ENCODE data around the gene TGFBR3L. TPM values are rescaled to one million over a fixed set of nuclear protein-coding genes. Genes with fewer than 3 reads are reported as not detected.
"Not testable (repeated sequence)": the region's sequence is repeated elsewhere in the genome, so short reads cannot be mapped to it uniquely, and the experiment has no call there.

Gene TGFBR3L
- total RNA-seq, 4 donors from 2014 or later: 1.5 to 3.7 (median 2.1) TPM; not detected in 1

DNA sequence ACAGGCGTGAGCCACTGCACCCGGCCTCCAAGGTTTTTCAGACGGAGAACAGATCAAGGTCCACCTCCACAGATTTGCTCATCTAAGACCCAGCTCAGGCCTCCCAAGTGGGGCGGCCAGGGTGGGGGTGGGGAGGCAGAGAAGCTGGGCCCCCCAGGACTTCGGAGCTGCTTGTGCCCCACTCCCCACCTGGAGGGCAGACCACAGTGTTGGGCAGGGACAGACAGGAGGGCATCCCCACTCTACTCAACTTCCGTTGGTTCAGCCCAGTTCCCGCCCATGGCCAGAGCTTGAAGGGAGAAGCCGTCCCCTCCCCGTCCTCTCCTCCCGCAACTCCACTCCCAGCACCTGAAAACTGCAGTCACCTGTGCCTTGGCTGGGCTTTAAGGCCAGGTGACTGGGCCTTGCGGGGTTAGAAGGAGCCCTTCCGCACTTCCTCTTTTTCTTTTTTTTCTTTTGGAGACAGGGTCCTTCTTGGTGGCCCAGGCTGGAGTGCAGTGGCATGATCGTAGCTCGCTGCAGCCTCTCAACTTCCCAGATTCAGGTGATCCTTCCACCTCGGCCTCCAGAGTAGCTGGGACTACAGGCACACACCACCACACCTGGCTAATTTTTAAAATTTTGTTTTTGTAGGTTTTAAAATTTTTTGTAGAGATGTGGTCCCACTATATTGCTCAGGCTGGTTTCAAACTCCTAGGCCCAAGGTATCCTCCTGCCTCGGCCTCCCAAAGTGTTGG, 27.1 kb upstream of the TGFBR3L start:
- DNase-seq (ENCODE audit: low spot score in 2 of 2): no peak
- TF ChIP-seq POLR2A (IDR thresholded peaks at IDR 0.05): no peak
- TF ChIP-seq, protein P1, sequence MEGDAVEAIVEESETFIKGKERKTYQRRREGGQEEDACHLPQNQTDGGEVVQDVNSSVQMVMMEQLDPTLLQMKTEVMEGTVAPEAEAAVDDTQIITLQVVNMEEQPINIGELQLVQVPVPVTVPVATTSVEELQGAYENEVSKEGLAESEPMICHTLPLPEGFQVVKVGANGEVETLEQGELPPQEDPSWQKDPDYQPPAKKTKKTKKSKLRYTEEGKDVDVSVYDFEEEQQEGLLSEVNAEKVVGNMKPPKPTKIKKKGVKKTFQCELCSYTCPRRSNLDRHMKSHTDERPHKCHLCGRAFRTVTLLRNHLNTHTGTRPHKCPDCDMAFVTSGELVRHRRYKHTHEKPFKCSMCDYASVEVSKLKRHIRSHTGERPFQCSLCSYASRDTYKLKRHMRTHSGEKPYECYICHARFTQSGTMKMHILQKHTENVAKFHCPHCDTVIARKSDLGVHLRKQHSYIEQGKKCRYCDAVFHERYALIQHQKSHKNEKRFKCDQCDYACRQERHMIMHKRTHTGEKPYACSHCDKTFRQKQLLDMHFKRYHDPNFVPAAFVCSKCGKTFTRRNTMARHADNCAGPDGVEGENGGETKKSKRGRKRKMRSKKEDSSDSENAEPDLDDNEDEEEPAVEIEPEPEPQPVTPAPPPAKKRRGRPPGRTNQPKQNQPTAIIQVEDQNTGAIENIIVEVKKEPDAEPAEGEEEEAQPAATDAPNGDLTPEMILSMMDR (IDR thresholded peaks at IDR 0.05): no peak
- 83 to 89% methylated on average over 16 of the region's 16 CpGs for WGBS, 2 donors
- intact Hi-C loops (cut with DNase I; ENCODE audit: low total_unique reads): no loop called here
- H3K4me3 ChIP-seq (ENCODE audit: low read depth, poor library complexity, severe bottlenecking): no peak overlapping the region

DNA sequence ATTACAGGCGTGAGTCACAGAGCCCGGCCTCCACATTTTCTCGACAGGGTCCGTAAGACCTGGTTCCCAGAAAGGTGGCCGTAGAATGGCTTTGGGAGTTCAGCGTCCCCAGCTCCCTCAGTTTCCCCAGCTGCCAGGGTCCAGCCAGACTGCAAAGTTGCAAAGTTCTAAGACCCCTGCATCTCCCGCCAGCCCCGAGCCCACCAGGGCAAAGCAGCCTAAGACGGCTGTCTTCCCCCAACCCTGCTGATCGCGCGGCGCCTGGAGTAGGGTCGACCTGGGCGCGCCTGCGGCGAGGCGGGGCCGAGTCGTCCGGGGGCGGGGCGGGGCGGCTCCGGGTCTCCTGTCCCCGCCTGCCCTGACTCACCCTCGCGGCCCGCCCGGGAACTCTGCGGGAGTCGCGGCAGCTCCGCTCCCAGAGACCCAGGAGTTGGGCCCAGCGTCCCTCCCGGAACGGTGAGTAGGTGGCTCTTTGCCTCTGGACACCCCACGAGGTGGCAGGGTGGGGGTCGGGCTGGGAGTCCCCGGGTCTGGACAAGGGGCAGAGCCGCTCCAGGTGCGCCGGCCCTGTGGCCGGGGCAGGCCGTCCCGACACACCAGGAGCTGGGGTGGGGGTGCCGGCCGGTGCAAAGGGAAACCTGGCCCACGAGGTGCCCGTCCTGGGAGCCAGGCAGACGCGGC, 26.3 kb upstream of the TGFBR3L start, which contains the start of gene LRRC8E:
Gene LRRC8E, plus strand, starts transcription at position 366 of the 681 bp plus-strand sequence. CDS start 7,094 bp downstream, outside the sequence.
- H3K4me3 ChIP-seq (ENCODE audit: low read depth, poor library complexity, severe bottlenecking): peak within 1 kb of the TSS; percentile 44
- TF ChIP-seq, protein P1 (IDR thresholded peaks at IDR 0.05): no peak
- no peak for TF ChIP-seq POLR2A (IDR thresholded peaks at IDR 0.05)
- 16% methylated on average over 13 to 21 of the region's 53 CpGs for WGBS, 2 donors
- intact Hi-C loops (cut with DNase I; ENCODE audit: low total_unique reads): no loop called here
- peak in 1 of 2 donors; percentile 91 for DNase-seq (ENCODE audit: low spot score in 2 of 2)

DNA sequence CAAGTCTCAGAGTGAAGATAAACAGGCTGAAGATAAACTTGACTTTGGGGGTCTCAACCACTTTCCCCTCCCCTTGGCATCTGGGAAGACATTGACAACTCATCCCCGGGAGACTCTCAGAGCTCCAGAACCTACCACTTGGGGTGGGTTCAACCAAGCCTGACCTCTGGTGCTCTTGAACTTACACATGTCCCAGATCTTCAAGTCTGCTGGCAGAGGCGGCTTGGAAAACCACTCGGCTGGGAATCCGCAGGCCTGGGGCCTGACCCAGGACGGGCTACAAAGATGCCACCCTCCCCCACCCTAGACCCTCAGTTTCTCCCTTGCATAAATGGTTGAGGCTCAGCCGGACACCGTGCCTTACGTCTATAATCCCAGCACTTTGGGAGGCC, 25.8 kb upstream of the TGFBR3L start:
- TF ChIP-seq, protein P1 (IDR thresholded peaks at IDR 0.05): no peak
- no peak for TF ChIP-seq POLR2A (IDR thresholded peaks at IDR 0.05)
- WGBS, 2 donors: 38 to 47% methylated on average over 7 to 8 of the region's 8 CpGs
- DNase-seq (ENCODE audit: low spot score in 2 of 2): no peak
- peak overlapping the region; percentile 44 for H3K4me3 ChIP-seq (ENCODE audit: low read depth, poor library complexity, severe bottlenecking)
- intact Hi-C loops (cut with DNase I; ENCODE audit: low total_unique reads): no loop called here

DNA sequence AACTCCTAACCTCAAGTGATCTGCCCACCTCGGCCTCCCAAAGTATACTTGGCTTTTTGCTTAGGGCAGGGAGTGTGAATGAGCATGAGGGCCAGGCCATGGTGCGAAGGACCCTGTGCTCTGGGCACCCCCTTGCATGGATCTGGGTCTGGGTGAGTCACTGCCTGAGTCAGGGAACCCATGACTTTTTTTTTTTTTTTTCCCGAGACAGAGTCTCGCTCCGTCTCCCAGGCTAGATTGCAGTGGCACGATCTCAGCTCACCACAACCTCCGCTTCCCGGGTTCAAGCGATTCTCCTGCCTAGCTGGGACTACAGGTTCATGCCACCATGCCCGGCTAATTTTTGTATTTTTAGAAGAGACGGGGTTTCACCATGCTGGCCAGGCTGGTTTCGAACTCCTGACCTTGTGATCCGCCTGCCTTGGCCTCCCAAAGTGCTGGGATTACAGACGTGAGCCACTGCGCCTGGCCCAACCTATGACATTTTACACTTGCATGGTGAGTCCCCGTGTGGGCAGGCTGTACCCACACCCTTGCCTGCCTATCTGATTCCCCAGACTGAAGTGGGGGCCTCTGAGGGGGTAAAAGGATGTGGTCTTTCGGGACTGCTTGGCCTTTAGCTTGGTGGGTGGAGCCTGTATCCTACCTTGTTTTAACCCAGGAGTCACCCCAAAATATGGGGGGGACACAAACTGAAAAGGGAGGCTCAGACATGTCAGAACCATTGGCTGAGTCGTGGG, 21.1 kb upstream of the TGFBR3L start:
- intact Hi-C loops (cut with DNase I; ENCODE audit: low total_unique reads); H3K4me3 ChIP-seq (ENCODE audit: low read depth, poor library complexity, severe bottlenecking); DNase-seq (ENCODE audit: low spot score in 2 of 2): not testable (repeated sequence)
- 77 to 85% methylated on average over 18 of the region's 18 CpGs for WGBS, 2 donors

DNA sequence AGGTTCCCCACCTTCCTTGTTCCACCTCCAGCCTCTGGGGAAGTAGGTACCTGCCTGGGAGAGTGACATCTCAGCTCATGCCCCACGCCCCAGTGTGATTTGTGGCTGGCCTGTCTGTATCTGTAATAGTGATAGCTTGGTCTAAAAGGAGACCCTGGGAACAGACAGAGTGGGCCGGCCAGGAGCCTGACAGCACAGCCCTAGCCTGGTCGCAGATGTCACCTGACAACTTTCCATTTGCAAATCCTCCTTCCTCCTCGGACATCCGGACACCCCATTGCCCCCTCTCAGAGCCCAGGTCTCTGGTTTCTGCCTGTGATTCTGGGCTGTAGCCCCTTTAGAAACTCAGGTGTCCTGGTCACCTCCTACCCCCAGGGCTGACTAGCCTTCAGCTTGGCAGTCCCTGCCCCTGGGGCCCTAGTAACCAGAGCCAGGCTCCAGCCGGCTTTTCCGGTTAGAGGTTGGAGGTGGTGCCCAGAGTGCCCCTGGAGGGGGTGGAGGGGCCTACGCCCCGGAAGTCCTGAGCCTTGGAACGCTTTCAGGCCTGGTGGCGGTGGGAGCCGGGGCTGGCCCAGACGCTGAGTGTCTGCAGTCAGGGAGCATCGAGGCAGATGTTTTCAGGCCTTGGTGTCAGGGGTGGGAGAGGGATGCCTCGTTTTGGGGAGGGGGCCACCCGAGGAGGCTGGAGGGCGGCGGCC, 19.9 kb upstream of the TGFBR3L start:
- TF ChIP-seq, protein P1 (IDR thresholded peaks at IDR 0.05): no peak
- intact Hi-C loops (cut with DNase I; ENCODE audit: low total_unique reads): no loop called here
- no peak for DNase-seq (ENCODE audit: low spot score in 2 of 2)
- whole genome bisulfite sequencing, 2 donors: 45 to 48% methylated on average over 7 to 18 of the region's 18 CpGs
- no peak overlapping the region for H3K4me3 ChIP-seq (ENCODE audit: low read depth, poor library complexity, severe bottlenecking)
